HG03520 (cell line): ENCODE data around the gene MAST4.

Experiments used
- ATAC-seq: cut with Tn5 transposase; IDR thresholded peaks from one replicate; pipeline ENCODE4 v1.9.1; 2021; ENCODE audit warnings: mild to moderate bottlenecking, moderate library complexity; ENCODE audit not compliant: unreplicated experiment

The MAST4 gene

DNA sequence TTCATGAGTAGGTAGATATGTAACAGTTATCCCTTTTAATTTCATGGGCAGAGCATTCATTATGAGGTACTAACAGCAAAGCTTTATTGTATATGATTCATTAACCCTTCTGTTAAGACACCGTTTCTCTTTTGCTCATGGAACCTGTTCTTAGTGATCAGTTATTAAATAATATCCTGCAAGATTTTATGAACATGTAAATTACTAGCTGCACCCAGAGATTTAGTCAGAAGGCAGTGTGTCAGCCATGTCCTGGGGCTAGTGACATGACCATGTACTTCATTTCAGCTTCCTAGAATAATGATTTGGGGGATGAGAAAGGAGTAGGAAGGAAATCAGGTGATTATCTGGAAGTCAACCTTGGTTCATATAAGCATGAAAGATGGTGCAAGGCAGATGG, 7.0 kb downstream of the MAST4 start:
- ATAC-seq: no peak

DNA sequence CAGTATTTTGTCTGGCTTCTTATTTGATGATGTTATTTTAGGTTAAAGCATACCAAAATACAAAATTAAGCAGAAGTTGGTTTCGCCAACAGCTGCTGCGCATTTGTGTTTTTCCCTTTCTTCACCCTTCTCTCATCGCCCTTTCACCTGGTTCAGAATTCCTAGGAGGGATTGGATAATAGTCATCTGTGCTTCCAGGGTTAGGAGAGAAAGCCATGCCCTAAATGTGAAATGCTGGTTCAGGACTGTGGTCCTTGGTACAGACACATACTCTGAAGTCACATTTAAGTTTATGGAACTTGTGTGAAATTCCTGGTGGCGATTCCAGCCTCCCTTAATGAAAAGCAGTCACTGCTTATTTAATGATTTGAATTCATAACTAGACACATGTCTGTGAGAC, 7.7 kb downstream of the MAST4 start:
- ATAC-seq: no peak

DNA sequence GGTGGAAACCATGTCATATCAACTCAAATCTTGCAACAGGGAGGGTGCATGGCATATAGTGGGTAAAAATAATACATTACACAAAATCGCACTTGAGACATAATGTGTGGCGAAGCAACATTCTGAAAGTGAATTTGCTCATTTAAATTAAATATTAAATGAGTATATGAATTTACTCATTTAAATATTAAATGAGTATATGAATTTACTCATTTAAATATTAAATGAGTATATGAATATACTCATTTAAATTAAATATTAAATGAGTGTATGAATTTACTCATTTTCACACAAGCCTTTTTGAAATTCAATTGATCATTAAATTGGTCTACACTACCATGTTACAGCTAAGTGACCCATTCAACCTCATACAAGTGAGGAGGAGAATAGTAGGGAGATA, 10.5 kb downstream of the MAST4 start:
- ATAC-seq: no peak

DNA sequence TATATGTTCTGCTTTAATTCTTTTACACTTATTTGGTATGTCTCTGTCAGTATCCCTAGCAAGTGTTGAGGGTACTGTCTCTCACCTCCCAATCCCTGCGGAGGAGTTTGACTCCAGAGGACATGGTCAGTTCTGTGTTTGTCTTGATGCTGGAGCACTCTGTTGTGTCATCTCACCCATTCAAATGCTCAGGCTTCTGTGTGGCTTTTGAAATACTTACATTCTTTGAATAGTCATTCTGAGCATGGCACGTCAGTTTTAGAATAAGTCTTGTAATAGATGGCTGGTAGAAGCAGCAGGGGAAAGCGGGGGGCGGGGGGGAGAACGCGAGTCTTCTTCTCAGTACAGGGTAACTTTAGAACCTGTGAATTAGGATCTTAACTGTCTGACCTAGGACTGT, 12.3 kb downstream of the MAST4 start:
- ATAC-seq: no peak

DNA sequence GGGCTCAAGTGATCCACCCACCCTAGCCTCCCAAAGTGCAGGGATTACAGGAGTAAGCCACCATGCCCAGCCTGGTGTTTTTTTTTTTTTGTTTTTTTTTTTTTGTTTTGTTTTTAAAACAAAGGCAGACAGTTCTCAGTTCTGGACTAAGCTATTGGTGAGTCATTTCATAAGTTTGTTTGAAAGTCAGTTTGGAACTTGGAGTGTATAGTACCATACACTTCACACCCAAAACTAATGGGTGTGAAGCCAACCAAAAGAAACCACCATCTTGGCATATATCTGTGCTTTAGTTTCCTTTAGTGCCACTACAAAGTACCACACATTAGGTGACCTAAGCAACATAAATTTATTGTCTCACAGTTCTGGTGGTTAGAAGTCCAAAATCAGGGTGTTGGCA, 13.4 kb downstream of the MAST4 start:
- ATAC-seq: peak; percentile 66

DNA sequence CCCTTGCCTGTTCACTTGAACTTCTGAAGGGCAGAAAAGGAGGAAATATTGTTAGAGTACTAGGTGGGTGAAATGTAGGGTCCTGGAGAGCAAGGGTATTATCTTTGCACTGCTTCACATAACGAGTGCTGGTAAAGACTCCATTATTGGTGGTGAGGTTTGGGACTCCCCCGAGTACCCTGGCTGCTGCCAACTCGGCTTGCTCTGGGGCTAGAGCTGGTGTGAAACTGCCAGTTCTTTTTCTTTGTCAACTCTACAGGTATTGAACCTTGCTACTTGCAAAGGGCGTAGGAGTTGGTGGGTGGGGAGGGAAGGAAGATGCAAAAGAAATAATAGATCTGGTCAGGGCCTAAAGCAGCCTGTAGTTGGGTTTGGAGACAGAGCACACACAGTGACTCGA, 16.0 kb downstream of the MAST4 start:
- ATAC-seq: no peak

DNA sequence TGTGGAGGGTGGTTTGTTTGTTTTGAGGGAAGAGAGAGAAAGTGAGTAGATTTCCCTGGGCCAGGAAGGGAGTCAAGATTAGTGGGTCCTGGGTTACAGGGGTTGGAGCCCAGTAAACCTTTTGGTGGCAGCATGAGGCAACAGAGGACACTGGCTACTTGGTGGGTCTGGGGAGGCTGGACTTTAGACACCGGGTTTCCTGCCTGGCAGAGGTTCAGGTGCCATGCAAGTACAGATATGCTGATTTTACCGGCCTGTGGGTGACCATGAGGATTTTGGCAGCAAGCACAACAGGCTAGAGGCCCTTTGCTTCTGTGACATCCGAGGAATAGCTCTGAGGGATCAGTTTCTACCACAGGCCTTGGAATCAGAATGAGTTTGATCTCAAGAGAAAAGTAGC, 18.9 kb downstream of the MAST4 start:
- ATAC-seq: no peak

DNA sequence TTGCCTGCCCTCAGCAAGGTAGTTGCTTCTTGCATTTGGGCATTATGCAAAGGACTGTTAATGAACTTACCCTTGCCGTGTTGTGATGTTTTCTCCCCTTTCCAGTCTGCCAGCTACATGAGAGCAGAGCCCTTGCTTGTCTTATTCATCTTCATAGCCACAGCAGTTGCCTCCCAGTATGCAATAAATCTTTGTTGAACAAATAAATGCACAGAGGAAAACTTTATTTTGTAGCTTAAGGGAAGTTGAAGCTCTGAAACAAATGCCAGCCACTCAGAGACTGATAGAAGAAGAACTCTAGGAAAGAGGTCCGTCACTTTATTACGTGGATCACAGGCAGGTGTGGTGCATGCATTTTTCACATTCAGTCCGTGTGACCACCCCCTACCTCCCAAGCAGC, 19.7 kb downstream of the MAST4 start:
- ATAC-seq: no peak

DNA sequence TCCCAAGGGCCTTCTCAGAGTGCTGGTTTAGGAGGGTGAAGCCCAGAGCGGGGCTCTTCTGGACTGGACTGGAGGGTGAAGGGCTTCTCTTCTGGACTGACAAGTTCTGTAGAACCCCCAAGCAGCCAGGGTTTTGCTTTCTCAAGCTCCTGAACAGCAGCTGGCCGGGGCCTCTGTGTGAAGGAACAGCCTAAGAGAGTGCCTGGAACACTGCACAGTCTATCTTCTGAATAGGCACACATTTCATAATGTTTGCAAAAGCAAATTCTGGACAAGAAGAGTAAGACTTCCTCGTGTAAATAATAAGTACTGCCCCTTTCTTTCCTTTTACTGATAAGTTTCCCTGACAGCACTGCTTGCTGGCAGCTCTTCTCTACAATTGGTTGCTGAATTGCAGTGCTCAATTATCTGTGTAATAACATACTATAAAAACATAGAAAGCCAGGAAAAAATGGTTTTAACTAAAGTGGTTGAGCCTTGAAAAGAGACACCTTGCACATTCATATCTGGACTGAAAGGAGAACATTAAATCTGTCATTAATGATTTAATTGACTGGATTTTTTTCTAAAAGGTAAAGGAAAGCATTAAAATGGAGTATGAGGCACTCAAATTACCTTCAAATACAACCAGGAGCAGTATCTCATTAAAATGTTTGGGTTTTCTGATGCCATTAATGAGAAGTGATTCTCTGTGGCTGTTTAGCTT, 20.5 kb downstream of the MAST4 start:
- no peak for ATAC-seq

DNA sequence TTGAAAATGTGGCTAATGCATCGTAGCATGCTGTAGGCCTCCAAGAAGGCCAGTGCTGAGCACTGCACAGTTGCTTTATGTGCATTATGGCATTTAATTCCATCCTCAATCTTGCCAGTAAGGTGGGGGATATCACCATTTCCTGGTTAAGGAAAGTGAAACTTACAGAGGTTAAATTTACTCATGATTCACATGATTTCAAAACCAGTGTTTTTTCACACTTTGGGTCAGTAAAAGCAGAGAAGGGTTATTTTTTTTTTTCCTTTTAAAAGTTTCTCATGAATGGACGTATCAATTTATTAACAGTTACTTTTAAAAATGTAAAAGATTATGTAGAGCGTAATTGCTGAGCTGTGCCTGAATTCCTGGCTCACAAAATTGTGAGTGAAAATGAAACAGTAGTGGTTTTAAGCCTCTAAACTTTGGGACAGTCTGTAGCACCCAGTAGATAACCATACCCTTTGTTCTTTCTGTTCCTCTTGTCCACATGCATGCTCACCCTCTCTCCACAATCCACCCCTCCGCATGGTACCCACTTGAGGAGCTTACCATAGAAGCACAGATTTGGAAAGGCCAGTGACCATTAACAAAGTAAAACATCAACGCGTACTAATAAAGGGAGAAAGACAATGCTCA, 21.2 kb downstream of the MAST4 start:
- ATAC-seq: peak; percentile 58

DNA sequence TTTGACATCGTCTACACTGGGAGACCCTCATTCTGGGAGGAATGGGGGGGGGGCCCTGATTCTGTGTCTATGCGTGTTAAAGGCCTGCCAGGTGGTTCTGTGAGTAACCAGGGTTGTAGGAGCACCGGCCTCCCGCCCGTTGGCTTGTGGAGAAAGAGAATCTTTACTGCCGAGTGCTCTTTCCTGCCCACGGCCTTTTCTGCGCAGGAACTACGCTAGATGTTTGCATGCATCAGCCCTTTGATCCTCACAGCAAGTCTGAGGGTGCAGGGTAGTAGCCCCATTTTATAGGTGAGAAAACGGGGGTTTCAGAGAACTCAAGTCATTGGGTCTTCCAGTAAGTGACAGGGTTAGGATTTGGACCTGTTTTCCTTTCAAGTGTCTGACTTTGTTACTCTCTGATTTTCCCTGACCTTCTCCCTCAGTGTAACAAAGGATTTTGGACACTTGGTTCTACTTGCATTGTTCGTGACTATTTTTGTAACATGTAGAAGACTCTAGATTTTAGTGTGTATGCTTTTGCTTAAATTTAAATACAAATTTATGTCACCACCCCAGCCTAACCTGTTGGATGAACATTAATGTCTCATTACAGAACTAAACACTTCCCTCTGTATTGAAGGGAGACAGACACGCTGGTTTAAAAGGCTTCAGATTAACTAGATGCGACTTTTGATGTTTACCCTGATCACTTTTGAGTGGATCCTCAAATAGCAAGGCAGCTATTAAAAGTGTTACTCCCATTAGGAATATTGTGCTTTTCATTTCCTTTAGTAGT, 22.0 kb downstream of the MAST4 start:
- no peak for ATAC-seq

DNA sequence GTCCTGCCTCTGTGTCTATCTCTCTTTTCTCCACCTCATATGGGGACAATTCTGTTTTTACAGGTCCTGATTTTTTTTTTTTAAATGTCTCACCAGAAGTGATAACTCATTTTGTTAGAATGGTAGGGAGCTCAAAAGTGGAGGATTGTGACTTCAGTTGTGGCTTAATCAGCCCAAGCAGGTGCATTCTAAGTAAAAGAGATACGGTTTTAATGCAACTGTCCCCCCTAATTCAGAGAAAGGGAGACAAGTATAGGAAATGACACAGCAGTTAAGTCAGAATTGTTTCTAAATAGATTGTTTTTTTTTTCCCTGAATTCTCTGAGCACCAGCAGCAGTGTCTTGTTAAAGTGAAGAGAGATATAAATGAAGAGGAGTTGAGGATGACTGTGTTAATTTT, 24.5 kb downstream of the MAST4 start:
- ATAC-seq: no peak

DNA sequence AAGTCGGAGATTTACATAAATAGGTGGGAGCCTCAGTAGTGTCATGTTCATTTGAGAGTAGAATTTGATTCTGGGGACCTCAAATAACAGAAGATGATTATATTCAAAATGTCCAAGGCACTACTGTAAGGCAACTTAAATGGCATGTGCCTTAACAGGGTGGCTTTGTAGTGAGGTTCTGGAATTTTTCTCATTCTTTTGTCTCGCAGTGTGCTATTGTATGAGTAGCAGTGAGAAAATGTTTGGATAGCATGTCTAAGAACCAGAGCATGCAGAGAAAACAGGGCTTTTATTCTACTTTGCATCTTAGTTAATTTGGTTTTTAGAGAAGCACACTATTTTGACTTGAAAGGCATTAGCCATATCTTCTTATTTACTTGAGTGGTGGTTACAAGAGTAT, 25.0 kb downstream of the MAST4 start:
- ATAC-seq: no peak

DNA sequence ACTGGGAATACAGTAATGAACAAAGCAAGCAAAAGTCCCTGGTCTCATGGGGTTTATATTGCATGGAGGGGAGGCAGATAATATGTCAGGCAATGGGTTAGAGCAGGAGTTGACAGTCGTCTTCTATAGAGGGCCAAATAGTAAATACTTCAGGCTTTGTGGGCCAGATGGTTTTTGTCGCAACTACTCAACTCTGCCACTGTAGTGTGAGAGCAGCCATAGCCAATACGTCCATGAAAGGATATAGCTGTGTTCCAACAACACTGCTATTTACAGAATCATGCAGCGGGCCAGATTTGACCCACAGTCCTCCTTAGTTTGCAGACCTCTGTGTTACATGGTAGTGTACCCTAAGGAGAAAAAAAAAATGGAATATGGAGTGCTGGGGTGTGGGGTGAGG, 25.5 kb downstream of the MAST4 start:
- ATAC-seq: no peak

DNA sequence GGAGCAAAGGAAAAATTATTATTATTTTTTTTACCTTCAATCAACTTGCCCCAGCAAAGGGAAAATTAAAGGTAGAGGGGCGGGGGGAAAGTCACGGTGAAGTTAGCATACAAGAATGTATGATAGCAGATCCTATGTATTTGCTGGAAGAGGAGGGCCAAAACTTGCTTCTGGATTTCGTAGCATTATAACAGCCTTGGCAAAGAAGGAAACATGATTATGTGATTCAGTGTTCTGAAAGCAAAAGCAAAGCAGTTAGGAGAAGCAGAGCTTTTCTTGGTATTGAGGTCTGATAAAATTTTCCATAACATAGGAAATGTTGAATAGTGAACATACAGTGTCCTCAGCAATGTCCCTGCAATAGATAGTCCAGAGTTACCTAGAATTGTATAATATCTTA, 32.4 kb downstream of the MAST4 start:
- no peak for ATAC-seq

DNA sequence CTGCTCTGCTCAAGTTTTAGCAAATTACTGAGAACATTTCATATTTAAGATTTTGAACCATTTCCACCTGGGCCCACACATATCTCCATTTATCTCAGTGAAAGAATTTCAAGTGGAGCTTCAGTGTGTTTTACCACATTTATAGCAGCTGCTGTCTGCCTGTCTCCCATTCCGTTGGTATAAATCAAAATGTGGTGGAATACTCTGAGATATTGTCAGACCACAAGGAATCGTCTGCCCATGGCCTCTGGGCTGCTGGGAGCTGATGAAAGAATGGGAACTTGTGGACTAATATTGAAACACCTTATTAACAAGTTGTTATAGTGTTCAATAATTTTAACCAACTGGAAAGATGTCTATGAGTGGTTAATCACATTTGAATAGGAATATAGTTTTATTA, 33.3 kb downstream of the MAST4 start:
- ATAC-seq: no peak

DNA sequence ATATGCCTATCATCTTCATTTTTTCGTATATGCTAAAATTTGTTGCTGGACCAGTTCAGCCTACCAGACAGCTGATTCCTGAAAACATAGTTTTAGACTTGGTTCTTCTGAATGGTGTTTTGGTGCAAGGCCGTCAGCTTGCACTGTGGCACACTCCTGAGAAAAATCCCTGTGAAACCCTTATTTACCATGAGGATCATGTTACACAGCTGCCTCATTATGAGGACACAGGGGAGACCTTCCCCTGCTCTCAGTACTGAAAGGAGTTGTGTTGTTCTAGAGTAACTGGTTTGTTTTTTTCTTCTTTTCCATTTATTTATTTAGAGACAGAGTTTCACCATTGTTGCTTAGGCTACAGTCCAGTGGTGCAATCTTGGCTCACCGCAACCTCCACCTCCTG, 37.6 kb downstream of the MAST4 start:
- ATAC-seq: no peak

DNA sequence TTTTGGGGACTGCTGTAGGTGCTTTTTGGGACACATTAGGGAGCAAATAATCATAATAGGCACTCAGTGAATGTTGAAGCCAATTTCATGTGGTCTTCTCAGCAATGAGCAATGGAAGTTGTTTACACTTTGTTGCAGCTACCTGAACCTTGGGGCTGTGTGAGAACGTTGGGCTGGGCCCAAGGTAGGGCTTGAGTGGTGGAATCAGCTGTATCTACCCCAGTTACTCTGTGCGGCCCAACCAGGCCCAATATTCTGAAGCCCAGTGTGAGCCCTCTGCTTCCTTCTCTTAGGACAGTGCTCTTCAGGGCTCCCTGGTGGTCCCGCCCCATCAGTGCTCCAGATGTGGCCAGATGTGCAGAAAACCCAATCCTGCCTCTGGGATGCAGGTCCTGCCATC, 38.4 kb downstream of the MAST4 start:
- ATAC-seq: no peak

DNA sequence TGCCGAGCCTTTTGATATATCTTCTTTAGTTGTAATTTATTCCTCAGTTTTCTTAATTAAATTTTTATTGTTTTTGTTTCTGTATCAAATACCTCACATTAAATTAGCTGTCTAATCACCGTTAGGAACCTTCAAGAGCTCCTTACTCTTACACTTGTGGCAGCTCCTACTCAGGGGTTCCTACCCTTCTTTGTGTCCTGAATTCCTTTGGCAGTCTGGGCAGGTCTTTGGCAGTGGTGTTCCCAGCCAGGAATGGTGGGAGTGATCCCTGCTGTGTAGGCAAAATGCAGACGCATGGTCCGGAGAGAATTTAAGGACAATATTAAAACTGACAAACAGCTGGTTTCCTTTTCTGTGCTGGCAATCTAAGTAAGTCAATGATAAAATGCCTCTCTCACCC, 41.8 kb downstream of the MAST4 start:
- no peak for ATAC-seq

DNA sequence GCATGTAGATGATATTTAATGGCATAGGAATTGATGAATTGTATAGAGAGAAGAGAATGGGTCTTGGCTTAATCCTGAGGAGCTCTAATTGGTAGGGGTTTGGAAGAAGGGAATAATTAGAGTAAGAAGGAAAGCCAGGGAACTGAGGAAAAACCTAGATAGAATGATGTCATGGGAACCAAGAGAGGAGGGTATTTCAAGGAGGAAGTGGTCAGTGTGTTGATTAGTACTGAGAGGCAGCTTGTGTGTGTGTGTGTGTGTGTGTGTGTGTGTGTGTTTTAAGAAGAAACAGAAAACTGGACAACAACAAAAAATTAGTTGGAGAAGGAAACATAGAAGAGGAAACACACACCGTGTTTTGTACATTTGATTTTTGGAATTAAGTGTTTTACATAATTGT, 42.8 kb downstream of the MAST4 start:
- no peak for ATAC-seq

DNA sequence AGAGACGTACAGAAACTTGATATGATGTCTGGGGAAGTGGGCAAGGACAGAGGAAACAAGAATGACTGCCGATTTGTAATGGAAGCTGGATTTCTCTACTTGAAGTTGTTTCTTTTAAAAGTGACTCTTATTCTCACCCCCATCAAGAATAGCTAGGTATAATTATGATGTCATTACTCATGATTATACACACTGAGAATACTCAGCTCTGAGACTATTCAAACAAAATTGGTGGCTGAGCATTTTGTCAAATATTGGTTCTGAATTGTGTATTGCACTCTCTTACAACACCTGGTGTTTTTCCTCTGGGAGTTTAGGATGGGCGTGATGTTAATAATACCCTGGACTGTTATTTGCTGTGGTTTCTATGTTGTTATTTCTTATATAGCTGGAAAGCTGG, 46.3 kb downstream of the MAST4 start:
- ATAC-seq: no peak

DNA sequence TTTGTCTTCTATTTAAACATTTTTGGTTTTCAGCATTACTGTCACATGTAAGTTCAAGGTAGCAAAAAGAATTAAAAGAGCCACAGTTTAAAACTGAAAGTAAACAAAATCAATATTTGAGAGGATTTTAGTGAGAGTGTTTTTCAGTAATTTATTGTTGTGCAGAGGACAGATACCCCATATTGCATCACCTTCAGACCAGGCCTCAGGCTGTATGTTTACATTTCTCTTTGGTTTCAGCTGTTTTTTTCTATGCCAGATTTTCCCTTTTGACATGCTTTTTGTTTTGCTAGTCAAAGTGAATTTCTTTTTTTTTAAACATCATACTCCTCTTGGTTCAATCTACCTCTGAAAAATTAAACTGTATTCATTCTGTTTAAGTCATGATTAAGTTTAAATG, 47.2 kb downstream of the MAST4 start:
- ATAC-seq: no peak
